ENCODE results near the gene ACSBG1. TPM values are rescaled to one million over a fixed set of nuclear protein-coding genes. Genes with fewer than 3 reads are reported as not detected.

The ACSBG1 gene
- total and polyA plus RNA-seq, 12 donors: 1.9 to 42.3 (median 5.6) TPM

DNA sequence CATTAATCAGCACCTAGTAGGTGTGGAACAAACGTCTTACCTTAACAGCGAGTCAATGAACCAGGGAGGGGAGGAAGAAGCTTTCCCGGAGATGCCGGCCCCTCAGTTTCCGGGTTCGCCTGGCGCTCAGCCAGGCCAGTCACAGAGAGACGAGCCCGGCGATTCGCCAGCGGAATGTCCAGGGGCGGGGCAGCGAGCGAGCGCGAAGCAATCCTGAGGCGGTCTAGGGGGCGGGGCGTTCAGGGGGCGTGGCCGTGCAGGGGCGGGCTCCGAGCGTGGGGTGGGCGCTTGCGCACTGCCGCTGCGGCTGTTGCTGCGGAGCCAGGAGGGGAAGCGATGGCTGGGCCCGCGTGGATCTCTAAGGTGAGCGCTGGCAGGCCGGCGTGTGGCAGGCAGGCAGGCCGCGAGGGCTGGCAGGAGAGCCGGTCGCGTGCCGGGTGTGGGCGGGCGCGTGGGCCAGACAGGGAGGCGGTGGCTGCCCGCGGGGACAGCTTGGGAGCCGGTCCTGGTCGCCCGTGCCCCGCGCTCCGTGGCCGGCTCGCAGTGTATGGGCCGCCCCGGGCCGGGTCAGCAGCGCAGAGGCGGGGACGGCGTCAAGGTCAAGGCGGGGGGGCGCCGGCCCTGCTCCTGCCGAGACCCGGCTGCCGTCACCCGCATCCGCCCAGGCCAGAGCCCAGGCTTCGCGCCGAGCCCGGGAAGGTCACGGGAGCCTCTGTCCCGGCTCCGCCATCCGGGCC lies 85.1 kb downstream of the ACSBG1 start, which contains the start of gene IDH3A:
Gene IDH3A, plus strand, starts transcription at position 295 of the 737 bp plus-strand sequence. Its CDS starts 42 bp downstream, at position 337.
- H3K9me3 ChIP-seq (replicated peaks in 1 of 3): no peaks in the 10 kb centered on the region
- no peaks in the 10 kb centered on the region for H3K27me3 ChIP-seq
- intact Hi-C loops (cut with DNase I): no loop called here
- DNase-seq: peak; percentile 99 to 100 (median 100)
- TF ChIP-seq, protein P1, sequence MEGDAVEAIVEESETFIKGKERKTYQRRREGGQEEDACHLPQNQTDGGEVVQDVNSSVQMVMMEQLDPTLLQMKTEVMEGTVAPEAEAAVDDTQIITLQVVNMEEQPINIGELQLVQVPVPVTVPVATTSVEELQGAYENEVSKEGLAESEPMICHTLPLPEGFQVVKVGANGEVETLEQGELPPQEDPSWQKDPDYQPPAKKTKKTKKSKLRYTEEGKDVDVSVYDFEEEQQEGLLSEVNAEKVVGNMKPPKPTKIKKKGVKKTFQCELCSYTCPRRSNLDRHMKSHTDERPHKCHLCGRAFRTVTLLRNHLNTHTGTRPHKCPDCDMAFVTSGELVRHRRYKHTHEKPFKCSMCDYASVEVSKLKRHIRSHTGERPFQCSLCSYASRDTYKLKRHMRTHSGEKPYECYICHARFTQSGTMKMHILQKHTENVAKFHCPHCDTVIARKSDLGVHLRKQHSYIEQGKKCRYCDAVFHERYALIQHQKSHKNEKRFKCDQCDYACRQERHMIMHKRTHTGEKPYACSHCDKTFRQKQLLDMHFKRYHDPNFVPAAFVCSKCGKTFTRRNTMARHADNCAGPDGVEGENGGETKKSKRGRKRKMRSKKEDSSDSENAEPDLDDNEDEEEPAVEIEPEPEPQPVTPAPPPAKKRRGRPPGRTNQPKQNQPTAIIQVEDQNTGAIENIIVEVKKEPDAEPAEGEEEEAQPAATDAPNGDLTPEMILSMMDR (IDR thresholded peaks at IDR 0.05): no peak
- TF ChIP-seq POLR2A (IDR thresholded peaks at IDR 0.05): peak; percentile 68 to 90
- peak within 1 kb of the TSS; percentile 82 to 97 (median 91) for H3K27ac ChIP-seq
- no peaks in the 10 kb centered on the region for H3K36me3 ChIP-seq (replicated peaks in 1 of 2)
- H3K4me3 ChIP-seq: peak within 1 kb of the TSS; percentile 49 to 73 (median 52)
- 0 to 1% (median 0%) methylated on average over 2 to 79 of the region's 79 CpGs for WGBS, 4 donors
- peaks cover 11 to 50% of the 10 kb centered on the region in 2 donors for H3K4me1 ChIP-seq (replicated peaks in 1 of 2)

DNA sequence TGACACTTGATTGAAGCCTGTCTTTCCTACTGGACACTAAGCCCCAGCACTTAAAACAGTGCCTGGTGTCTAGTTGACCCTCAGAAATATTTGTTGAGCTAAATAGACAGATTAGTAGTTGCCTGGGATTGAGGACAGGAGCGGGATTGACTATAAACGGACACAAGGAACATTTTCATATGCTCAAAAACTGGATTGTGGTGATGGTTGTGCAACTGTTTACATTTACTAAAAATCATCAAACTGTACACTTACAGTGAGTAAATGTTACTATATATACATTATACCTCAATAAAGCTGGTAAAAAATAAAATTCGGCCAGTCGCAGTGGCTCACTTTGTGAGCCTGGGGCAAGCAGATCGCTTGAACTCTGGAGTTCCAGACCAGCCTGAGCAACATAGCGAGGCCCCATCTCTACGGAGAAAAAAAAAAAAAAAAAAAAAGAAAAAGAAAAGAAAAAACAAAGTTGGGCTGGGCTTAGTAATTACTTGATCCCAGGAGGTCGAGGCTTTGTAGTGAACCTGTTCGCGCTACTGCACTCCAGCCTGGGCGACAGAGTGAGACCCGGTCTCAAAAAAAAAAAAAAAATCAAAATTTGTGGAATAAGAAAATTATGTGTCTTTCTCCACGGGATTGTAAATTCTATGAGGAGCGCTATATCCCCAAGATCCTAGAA lies 85.8 kb downstream of the ACSBG1 start:
- DNase-seq: peak in 1 of 7 donors; percentile 22
- WGBS, 4 donors: 11 to 22% (median 18%) methylated on average over 14 of the region's 14 CpGs
- Histone ChIP-seq H3K27ac (peak overlapping the region in 3 of 5 donors; percentile 49 to 97 (median 72)), H3K4me1 (replicated peaks in 1 of 2) (peaks cover 11 to 43% of the 10 kb centered on the region in 2 donors), H3K9me3 (replicated peaks in 1 of 3) (no peaks in the 10 kb centered on the region), H3K36me3 (replicated peaks in 1 of 2) (no peaks in the 10 kb centered on the region), H3K4me3 (peak overlapping the region in 2 of 4 donors; percentile 49 to 73), H3K27me3 (no peaks in the 10 kb centered on the region)
- TF ChIP-seq POLR2A (IDR thresholded peaks at IDR 0.05): no peak
- TF ChIP-seq, protein P1 (IDR thresholded peaks at IDR 0.05): no peak
- intact Hi-C loops (cut with DNase I): no loop called here

DNA sequence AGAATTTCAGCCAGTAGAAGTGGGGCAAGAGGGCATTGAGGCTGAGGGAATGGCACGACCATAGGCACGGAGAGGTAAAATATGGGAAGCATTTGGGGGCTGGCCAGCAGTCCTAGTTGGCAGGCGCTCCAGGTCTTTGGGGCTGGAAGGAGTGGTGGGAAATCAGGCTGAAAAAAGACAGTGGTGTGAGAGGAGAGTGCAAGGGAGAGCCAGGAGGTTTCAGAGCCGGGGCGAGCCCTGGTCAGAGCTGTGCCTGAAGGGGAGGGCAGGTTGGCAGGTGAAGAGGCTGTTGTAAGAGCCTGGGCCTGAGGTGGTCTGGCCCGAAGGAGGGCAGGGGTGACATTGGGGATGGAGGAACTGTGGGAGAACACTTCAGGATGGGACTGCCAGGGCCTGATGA lies 86.8 kb downstream of the ACSBG1 start:
- Histone ChIP-seq H3K27ac (no peak overlapping the region), H3K4me3 (no peak overlapping the region), H3K27me3 (no peaks in the 10 kb centered on the region), H3K9me3 (replicated peaks in 1 of 3) (no peaks in the 10 kb centered on the region), H3K36me3 (replicated peaks in 1 of 2) (no peaks in the 10 kb centered on the region), H3K4me1 (replicated peaks in 1 of 2) (peaks cover 11 to 35% of the 10 kb centered on the region in 2 donors)
- no peak for DNase-seq
- intact Hi-C loops (cut with DNase I): no loop called here
- TF ChIP-seq, protein P1 (IDR thresholded peaks at IDR 0.05): no peak
- TF ChIP-seq POLR2A (IDR thresholded peaks at IDR 0.05): no peak
- 86 to 91% (median 89%) methylated on average over 6 of the region's 6 CpGs for WGBS, 4 donors

DNA sequence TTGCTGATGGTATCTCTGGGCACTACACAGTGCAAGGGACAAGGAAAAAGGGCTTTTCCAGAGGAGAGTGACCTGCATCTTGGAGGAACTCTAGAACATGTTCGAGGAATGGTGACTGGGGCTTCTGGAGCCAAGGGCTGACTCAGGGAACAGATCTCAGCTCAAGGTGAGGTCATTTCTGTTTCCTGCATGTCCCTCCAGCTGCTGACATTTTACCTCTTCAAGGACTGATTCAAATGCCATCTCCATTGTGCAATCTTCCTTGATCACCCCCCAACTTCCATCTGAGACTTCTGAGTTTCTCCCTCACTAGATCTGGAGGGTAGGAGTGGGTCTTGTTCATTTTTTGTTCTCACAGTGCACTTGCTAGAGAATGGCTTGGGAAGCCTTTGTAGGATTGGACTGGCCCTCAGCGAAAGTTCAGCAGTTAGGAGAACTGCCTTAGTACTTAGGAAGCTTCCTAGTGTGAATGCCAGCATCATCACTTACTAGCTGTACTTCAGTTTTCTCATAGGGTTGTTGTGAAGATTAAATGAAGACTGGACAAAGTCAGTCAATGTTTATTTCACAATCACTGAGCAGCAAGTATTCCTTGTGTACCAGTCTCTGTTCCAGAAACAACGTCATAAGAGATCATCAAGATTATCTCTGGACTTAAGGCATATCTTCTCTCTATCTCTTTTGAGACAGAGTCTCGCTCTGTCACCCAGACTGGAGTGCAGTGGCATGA lies 87.8 kb downstream of the ACSBG1 start:
- DNase-seq: peak in 4 of 7 donors; percentile 40 to 47 (median 42)
- Histone ChIP-seq H3K9me3 (replicated peaks in 1 of 3) (no peaks in the 10 kb centered on the region), H3K27ac (peak overlapping the region in 1 of 5 donors; percentile 42), H3K4me1 (replicated peaks in 1 of 2) (peaks cover 11 to 33% of the 10 kb centered on the region in 2 donors), H3K4me3 (no peak overlapping the region), H3K27me3 (no peaks in the 10 kb centered on the region), H3K36me3 (replicated peaks in 1 of 2) (no peaks in the 10 kb centered on the region)
- TF ChIP-seq POLR2A (IDR thresholded peaks at IDR 0.05): no peak
- TF ChIP-seq, protein P1 (IDR thresholded peaks at IDR 0.05): no peak
- WGBS, 4 donors: 72 to 82% (median 74%) methylated on average over 4 of the region's 4 CpGs
- intact Hi-C loops (cut with DNase I): no loop called here
